ENCODE measurements around the gene INPP4A. TPM values are rescaled to one million over a fixed set of nuclear protein-coding genes. Genes with fewer than 3 reads are reported as not detected.

INPP4A gene
- total and polyA plus RNA-seq, 2 of the 13 experiments (the other 11 are each of a cell fraction or from before 2014, with no cell fraction given) = 10.1 to 10.9 TPM

DNA sequence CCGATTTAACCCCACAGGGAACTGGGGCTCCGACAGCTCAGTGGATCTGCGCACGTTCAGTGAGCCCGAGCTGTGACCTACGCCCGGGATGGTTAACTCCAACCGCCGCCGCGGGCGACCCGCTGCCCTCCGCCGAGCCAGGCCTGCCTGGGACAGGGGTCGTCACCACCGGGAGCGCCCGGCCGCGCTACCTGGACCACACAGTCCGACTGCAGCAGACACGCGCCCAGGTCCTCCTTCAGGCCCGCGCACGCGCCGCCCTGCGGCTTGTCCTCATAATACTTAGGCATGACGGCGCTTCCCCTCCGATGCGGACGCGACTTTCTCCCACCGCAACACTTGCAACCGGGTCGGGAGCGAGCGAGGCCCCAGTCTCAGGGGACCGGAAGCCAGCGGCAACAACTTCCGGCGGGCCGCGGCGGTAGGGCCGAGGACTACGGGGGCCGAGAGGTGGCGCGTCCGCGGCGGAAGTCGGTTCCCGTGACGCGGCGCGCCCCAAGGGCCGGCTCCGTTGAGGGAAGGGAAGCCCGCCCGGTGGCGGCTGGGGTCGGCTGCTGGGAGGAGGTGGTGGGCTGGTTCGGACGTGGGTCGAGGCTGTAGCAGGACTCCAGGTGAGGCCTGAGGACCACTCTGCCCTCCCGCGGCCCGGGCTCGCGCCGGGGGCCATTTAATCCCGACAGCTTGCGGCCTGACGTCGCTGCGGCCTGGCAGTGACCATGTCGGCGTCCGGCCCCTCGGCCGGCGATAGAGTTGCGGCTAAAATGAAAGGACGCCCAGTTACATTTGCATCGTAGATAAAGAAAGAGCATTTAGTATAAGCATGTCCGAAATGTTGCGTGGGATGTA, 163.7 kb downstream of the INPP4A start, which contains the start of the genes COA5 and UNC50 (continued):
- TF ChIP-seq, protein P1, sequence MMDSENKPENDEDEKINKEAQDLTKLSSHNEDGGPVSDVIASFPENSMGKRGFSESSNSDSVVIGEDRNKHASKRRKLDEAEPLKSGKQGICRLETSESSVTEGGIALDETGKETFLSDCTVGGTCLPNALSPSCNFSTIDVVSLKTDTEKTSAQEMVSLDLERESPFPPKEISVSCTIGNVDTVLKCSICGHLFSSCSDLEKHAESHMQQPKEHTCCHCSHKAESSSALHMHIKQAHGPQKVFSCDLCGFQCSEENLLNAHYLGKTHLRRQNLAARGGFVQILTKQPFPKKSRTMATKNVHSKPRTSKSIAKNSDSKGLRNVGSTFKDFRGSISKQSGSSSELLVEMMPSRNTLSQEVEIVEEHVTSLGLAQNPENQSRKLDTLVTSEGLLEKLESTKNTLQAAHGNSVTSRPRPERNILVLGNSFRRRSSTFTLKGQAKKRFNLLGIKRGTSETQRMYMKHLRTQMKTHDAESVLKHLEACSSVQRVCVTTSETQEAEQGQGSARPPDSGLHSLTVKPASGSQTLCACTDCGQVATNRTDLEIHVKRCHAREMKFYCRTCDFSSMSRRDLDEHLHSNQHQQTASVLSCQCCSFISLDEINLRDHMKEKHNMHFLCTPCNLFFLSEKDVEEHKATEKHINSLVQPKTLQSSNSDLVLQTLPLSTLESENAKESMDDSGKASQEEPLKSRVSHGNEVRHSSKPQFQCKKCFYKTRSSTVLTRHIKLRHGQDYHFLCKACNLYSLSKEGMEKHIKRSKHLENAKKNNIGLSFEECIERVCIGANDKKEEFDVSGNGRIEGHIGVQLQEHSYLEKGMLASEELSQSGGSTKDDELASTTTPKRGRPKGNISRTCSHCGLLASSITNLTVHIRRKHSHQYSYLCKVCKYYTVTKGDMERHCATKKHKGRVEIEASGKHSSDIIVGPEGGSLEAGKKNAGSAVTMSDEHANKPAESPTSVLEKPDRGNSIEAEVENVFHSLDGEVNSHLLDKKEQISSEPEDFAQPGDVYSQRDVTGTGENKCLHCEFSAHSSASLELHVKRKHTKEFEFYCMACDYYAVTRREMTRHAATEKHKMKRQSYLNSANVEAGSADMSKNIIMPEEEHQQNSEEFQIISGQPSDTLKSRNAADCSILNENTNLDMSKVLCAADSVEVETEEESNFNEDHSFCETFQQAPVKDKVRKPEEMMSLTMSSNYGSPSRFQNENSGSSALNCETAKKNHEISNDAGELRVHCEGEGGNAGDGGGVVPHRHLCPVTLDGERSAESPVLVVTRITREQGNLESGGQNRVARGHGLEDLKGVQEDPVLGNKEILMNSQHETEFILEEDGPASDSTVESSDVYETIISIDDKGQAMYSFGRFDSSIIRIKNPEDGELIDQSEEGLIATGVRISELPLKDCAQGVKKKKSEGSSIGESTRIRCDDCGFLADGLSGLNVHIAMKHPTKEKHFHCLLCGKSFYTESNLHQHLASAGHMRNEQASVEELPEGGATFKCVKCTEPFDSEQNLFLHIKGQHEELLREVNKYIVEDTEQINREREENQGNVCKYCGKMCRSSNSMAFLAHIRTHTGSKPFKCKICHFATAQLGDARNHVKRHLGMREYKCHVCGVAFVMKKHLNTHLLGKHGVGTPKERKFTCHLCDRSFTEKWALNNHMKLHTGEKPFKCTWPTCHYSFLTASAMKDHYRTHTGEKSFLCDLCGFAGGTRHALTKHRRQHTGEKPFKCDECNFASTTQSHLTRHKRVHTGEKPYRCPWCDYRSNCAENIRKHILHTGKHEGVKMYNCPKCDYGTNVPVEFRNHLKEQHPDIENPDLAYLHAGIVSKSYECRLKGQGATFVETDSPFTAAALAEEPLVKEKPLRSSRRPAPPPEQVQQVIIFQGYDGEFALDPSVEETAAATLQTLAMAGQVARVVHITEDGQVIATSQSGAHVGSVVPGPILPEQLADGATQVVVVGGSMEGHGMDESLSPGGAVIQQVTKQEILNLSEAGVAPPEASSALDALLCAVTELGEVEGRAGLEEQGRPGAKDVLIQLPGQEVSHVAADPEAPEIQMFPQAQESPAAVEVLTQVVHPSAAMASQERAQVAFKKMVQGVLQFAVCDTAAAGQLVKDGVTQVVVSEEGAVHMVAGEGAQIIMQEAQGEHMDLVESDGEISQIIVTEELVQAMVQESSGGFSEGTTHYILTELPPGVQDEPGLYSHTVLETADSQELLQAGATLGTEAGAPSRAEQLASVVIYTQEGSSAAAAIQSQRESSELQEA (CRISPR knock-in tag; IDR thresholded peaks at IDR 0.05; ENCODE audit: not compliant biosample characterization) = peak; percentile 100
- TF ChIP-seq HOXA3 (CRISPR knock-in tag; IDR thresholded peaks at IDR 0.05) (peak; percentile 94), HHEX (CRISPR knock-in tag; IDR thresholded peaks at IDR 0.05) (0 out of 2 replicates have a peak, but pooled peaks have one; percentile 6), ZNF614 (CRISPR knock-in tag; IDR thresholded peaks at IDR 0.05; ENCODE audit: borderline replicate concordance) (peak; percentile 89; the same call in 1 of the 2 replicates), ZNF552 (CRISPR knock-in tag; IDR thresholded peaks at IDR 0.05; ENCODE audit: borderline replicate concordance) (peak; percentile 80), SRSF4 (IDR thresholded peaks at IDR 0.05; ENCODE audit: low read depth, low read length, poor library complexity, severe bottlenecking) (no peak), CHD2 (IDR thresholded peaks at IDR 0.05; ENCODE audit: low read depth, low read length) (0 out of 2 replicates have a peak, but pooled peaks have one; percentile 7), BHLHE40 (IDR thresholded peaks at IDR 0.05; ENCODE audit: low read length) (0 out of 2 replicates have a peak, but pooled peaks have one; percentile 39), BRCA1 (CRISPR knock-in tag; IDR thresholded peaks at IDR 0.05) (peak; percentile 39; the same call in 1 of the 2 replicates), BCL6 (CRISPR knock-in tag; IDR thresholded peaks at IDR 0.05) (peak; percentile 53; the same call in 1 of the 2 replicates), TERF1 (CRISPR knock-in tag; IDR thresholded peaks at IDR 0.05) (peak; percentile 77), MAZ (IDR thresholded peaks at IDR 0.05; ENCODE audit: borderline replicate concordance, low read depth, low read length) (peak; percentile 44; the same call in 1 of the 2 replicates), MAZ (CRISPR knock-in tag; IDR thresholded peaks at IDR 0.05; ENCODE audit: low read depth) (peak; percentile 91), ZBTB21 (CRISPR knock-in tag; IDR thresholded peaks at IDR 0.05) (peak; percentile 44), ZMYM3 (CRISPR knock-in tag; IDR thresholded peaks at IDR 0.05) (peak; percentile 56; the same call in 1 of the 2 replicates), LCORL (IDR thresholded peaks at IDR 0.05) (no peak), LCORL (CRISPR knock-in tag; IDR thresholded peaks at IDR 0.05) (peak; percentile 80), ZNF264 (CRISPR knock-in tag; IDR thresholded peaks at IDR 0.05) (peak; percentile 85), NFATC3 (CRISPR knock-in tag; IDR thresholded peaks at IDR 0.05) (0 out of 2 replicates have a peak, but pooled peaks have one; percentile 84), JUNB (CRISPR knock-in tag; IDR thresholded peaks at IDR 0.05; ENCODE audit: borderline replicate concordance) (no peak), SP140L (CRISPR knock-in tag; IDR thresholded peaks at IDR 0.05; ENCODE audit: borderline replicate concordance) (peak; percentile 63; the same call in 1 of the 2 replicates)
